CD4-positive, alpha-beta T cell treated with Interleukin-6 at 100 ng/mL for 8 hours (primary cell): ENCODE results near the gene ROCK2.

ENCODE experiments used
- DNase-seq: peaks from one replicate; pipeline ENCODE4 v3.0.0-alpha.2; 2020; ENCODE audit warnings: mixed read lengths, low spot score

ROCK2 gene

DNA sequence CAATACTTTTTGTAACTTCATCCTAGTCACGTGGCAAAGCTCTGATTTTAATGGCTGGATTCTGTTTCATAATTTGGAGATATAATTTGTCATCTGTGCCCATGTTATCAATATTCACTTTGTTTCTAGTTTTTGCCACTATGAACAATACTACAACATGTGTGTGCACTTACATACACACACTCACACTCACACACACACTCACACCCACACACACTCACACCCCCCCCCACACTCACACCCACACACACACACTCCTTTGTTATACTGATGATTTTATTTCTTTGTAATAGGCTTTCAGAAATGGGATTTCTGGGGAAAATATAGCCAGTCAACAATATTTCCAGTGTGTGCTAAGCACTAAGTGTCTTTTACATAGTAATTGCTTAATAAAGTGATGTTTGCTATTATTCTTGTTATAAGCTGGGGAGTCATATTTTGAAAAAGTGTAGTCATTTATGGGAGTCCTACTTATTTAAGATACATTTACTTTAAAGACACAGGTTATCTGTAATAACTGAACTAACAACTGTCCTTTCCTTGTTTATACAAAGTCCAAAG, 22.8 kb upstream of the ROCK2 start:
- no peak for DNase-seq

DNA sequence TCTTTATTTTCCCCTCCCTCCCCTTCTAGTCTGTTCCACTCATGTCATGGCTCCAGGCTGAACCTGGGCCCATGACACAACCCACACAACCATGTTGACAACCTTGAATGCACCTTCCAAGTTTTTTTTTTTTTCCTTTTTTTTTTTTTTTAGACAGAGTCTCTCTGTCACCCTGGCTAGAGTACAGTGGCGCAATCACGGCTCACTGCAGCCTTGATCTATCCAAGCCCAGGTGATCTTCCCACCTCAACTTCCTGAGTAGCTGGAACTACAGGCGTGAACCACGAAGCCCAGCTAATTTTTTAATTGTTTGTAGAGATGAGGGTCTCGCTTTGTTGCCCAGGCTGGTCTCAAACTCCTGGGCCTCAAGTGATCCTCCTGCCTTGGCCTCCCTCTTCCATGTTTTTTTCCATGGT, 21.9 kb upstream of the ROCK2 start:
- DNase-seq: no peak

DNA sequence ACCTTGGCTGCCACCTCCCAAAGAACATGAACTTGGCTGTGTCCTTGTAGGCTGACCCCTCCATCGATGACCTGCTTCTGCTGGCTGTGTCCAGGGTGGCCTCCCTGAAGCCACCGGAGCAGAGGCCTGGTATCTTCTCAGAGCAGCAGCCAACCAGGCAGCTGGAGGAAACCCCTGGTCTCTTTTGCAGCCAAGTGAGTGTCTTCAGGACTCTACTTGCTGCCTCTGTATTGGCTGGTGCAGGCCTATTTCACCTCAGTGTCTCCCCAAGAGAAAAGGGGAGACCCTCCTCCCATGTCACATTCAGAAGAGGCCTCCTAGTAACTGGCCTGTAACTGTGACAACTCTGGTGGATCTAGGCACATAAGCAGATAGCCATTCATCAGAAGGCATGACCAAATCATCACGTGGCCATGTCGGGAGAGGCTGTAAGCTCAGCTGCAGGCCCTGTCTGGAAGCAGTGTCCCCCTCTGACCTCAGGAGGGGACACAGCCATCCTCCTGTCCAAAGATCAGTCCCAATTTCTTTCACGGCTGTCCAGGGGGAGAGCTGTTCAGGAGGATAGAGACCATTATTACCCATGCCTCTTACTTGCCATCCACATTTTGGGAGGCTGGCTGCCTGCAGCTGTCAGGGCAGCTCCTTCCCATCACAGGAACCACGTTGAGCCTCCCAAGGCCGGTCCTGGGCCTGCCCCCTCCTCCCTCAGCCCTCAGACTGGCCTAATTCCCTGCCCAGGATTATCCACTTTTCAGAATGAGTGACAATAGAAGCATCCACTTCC, 20.9 kb upstream of the ROCK2 start:
- DNase-seq: no peak

DNA sequence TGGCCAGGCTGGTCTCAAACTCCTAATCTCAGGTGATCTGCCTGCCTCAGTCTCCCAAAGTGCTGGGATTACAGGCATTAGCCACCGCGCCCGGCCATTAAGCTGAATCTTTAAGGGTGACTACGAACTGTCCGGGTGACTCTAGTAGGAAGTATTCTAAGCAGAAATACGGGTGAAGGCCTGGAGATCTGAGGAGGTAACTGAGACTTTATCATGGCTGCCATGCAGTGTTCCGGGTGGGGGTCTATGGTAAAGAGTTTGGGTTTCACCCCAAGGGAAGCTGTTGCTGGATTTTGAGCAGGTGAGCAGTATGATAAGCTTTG, 20.1 kb upstream of the ROCK2 start:
- DNase-seq: no peak

DNA sequence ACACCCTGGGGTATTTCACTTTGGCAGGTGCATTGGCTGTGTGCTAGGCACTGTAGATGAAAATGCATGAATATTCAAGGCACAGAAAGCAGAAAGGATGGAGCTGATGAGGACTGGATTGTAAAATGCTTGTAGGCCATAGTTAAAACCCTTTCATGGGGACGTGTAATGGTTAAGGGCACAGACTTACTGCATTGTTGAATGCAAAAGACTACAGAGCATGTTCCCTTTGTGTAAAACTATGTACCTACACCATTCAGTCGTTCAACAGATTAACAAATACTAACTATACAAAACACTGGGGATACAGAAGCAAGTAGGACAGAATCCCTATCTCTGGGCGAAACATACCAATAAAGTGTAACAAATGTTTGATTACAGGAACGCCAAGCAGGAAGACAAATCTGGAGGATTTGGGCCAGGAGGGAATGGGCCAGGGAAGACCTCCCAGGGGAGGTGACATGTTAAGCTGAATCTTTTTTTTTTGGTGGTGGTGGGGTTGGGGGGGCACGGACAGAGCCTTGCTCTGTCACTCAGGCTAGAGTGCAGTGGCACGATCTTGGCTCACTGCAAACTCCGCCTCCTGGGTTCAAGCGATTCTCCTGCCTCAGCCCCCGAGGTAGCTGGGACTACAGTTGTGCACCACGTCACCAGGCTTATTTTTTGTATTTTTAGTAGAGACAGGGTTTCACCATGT, 19.6 kb upstream of the ROCK2 start:
- no peak for DNase-seq

DNA sequence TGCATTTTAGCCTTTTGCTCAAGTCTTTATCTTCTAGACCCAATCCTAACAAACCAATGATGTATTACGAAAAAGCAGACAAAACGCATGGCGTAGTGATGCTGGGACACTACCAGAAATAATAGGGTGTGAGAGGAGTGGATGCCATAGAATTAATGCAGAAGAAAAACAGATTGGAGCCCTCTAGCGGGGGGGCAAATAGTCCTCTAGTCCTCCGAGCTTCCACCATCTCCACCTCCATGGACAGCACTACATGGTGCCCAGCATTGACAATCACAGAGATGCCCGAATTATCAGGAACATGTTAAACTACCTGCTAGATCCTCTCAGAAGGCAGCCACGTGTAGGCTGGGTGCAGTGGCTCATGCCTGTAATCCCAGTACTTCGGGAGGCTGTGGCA, 15.4 kb upstream of the ROCK2 start:
- DNase-seq: no peak

DNA sequence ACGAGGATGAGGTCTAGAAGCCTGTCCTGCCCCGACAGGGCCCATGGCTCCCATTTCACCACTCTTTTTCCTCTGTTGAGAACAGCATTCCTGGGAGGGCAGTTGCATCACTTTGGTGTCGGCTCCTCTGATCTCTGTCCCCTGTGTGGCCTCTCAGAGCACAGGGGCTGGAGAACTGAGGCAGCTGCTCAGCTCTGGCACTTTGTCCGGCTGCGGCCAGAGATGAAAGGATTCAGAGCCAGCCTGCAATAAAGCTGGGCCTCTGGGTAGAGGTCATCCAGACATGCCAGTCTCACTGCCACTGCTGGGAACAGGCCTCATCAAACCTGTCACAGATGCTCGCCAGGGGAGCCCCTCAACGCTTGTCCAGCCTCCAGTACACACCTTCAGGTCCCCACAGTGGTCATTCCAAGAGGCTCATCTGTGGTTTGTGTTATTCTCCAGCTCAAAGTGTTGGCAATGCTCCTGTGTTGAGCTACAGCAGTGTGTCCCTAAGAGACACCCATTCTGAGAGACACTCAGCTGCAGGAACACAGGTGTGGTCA, 13.1 kb upstream of the ROCK2 start:
- no peak for DNase-seq

DNA sequence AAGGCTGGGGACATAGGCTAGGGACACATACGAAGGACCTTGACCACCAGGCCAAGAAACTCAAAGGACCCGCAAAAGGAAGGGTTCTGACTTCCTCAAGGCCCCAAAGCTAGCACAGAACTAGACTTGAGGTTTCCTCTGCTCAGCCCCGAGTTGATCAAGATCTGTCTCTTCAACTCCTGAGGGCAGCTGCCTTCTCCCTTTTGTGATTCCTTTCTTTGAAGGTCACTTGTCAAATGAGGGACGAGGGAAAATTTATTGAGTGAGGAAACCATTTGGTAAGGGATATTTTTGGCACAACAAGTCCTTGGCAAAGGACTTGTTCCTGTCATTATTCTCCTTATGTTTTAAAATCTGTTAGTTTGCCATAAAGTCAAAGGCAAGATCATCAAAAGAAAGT, 12.3 kb upstream of the ROCK2 start:
- DNase-seq: no peak

DNA sequence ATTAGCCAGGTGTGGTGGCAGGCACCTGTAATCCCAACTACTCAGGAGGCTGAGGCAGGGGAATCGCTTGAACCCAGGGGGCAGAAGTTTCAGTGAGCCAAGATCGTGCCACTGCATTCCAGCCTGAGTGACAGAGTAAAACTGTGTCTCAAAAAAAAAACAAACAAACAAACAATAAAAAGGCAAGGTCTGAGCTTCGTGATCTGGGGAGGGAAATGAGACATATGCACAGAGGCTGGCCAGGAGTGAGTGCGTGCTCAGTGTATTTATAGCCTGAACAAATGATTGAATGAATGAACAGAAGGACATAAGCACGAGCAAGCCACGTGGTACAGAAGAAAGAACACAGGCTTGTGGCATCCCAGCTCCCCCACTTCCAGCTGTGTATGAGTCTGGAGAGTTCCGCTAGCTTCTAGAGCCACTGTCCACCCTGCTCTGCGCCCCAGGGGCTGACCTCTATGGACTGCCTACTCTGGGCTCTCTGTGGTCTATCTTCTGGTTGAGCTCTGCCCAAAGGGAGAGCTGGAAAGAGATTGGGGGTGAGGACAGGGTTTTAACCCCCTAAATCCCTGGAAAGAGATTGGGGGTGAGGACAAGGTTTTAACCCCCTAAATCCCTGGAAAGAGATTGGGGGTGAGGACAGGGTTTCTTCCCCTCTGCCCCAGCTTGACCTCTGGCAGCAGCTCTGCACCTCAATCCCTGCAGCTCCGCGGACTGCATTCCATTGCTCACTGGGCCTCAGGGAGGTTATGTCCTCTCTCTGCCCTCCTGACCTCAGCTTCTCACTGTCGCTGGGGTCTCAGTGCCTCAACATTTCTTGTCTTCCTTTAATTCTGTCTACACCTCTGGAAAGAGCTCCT, 11.0 kb upstream of the ROCK2 start:
- no peak for DNase-seq

DNA sequence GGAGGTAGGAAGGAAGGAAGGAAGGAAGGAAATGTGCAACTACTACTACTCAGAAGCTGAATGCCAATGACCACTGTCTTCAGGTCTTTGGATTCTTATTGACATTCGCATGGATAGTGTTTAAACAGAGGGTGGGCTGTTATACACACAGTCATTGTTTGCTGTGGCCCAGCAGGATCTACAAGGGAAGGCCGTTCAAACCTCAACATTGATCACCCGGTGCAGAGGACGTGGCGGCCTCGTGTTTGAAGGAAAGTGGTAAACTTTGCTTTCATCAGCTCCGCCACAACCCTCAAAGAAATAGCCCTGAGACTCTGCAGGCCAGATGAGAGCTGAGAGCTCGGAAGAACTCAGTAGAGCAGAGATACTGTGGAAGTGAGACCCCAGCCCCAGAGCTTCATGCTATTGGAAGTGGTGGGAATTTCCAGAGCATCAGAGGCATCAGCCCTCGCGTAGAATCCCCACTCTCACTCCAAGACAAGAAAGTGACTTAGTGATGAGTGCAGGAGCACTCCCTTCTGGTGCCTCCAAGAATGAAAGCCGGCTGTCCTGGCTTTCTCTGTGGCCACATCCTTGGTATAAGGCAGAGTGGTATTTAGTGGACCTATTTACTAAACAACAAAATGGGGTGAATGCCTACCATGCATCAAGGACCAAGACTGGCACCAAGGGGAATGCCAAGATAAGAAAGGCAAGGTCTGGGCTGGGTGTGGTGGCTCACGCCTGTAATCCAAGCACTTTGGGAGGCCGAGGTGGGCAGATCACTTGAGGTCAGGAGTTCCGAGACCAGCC, 10.1 kb upstream of the ROCK2 start:
- DNase-seq: no peak

DNA sequence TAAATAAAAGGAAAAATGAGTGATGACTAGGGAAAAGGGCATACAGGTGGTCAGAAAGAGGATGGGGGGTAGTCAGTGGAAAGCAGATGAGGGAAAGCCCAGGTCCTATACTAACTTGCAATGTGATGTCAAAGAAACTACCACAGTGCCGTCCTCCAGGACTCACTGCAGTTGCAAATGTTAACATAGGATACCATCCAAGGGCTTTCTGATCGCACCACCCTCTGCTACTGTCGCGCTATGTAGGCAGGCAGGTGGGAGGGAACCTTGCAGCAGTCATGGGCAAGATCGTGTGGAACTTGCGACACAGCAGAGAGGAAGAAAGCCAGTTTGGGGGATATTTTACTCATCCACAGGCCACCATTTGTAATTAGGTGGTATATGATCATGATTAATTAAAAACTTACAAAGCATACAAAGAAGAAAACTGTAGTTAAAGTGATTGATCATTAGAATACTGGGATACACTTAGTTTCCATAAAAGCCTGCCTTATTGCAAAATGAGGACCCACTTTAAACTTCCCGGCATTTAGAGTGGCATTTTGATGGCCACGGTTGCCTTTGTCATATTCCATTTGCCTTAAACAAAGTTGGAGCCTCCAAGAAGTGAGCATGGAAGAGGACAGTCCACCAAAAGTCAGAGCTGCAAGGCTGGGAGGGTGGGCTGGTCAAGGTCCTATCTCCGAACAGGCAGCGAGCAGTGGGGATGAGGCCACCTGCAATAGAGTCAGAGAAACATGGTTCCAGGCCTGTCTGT, 8.5 kb upstream of the ROCK2 start:
- DNase-seq: no peak

DNA sequence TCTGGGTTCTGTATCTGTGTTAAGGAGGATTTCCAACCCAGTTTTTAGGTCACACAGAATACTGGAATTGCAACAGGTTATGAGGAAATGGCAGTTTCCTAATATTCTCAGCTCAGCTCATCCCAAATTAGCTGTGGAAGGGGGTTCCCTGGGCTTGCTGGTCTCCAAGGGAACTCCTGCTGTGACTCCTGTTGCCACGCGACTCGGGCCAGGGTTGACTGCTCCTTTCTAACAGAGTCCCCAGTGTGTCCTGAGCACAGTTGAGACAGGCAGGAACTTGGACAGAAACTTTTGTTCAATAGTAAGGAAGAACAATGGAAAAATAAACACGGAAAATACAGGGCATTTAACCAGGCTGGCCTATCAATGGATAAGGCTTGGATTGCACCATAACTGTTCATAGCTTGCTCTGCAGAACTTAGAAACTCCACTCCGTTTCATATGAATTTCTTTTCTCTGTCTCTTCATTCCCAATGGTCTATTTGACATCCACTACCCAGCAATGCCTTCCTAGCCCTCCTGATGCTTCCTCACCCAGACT, 3.8 kb upstream of the ROCK2 start:
- DNase-seq: no peak

DNA sequence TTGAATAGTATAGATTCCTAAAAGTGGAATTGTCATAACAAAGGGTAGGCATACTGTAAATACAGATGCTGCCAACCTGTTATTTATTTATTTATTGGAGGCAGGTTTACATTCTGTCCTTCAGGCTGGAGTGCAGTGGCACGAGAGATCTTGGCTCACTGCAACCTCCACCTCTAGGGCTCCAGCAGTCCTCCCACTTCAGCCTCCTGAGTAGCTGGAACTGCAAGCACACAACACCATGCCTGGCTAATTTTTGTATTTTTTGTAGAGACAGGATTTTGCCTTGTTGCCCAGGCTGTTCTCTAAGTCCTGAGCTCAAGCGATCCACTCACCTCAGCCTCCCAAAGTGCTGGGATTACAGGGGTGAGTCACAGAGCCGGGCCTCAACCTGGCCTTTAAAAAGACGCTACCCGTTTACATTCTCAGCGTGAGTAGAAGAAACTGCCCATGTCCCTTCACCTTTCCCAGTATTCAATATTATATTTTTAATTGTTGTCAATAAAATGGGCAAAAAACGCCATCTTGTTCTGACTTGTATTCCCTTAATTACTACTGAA, 3.0 kb upstream of the ROCK2 start:
- no peak for DNase-seq

DNA sequence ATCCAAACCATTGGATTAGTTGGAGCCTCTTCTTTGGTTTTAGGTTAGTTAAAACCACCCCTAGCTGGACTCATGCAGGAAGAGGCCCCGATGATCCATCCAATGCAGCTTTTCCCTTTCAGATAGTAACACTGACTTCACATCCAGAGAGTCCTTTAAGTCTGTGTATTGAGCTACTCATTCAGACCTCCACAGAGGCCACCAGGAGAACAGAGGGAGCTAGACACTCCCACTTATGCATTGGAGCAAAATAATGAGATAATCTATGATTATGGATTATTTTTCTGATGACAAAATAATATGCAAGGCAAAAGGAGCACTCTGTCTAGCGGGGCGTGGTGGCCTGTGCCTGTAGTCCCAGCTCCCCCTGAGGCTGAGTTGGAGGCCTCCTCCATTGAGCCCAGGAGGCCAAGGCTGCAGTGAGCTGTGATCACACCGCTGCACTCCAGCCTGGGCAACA, 1.6 kb upstream of the ROCK2 start:
- no peak for DNase-seq

DNA sequence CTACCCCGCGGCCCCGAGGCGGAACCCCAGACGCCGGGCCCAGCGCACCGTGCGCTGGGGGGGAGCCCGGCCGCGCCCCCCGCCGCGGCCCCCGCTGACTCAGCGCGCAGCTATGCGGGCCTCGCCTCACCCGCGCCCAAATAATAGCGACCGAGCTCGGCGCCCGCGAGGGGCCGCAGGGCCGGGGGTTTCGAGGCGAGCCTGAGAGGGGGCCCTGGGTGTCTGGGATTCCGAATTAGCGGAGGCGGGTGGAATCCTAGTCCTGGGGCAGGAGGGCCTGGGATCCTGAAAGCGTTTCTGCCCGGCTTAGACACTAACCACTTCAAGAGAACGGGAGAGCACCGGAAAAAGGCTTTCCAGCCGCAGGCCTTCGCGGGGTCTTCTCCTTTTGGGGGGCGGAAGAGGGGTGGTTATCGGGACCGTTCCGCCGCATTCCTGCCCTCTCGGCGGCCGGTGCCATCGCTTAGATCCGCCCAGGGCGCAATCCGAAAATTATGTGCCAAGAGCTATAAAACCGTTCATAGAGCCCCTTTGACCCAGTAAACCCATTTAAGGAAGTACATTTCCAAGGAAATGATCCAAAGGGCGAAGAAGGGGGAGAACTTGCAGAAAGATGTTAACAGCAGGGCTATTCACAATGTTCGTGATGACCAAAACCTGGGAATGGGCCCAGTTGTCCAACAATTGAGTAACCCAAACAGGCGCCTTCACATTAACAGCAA, 681 bp upstream of the ROCK2 start:
- no peak for DNase-seq

DNA sequence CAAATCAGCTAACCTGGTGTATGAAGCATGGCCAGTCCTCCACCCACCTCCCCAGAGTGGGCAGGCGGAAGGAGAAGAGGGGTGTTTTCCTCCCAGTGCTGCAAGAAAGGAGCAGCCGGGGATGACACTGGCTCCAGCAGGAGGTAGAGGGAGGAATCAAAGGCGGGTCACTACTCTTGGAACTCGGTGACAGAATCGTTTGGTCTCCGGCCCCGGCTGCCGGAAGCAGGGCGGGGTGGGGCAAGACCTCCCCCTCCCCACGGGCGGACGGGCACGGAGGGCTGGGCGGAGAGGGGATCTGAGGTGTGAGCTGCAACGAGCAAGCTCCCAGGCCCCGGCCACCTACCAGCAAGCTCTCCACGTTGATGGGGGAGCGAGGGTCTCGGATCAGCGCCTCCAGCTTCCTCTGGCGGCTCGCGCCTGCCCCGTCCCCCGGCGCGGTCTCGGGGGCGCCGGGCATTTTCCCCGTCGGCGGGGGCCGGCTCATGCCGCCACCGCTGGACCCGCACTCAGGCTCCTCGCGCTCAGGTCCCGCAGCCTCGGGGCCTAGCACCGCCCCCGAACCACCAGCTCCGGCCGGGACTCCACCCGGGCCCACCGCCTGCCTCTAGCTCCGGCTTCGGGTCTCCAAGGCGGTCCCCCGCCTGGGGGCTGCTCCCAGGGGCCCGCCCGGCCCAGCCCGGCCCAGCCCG, 640 bp downstream of the ROCK2 start:
- peak; percentile 13 for DNase-seq

DNA sequence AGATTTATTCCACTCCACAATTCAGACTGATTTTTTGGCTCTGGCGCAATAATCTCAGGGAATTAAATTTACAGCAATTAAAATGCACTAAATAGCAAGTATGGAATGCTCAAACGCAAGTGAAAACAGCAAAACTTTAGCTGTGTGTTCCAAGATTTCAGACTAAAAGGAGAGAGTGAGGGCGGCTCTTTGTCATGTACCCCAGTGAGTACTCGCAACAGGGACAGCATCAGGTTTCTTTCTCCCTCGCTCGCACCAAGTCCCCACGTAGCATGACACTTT, 1.1 kb downstream of the ROCK2 start:
- no peak for DNase-seq

DNA sequence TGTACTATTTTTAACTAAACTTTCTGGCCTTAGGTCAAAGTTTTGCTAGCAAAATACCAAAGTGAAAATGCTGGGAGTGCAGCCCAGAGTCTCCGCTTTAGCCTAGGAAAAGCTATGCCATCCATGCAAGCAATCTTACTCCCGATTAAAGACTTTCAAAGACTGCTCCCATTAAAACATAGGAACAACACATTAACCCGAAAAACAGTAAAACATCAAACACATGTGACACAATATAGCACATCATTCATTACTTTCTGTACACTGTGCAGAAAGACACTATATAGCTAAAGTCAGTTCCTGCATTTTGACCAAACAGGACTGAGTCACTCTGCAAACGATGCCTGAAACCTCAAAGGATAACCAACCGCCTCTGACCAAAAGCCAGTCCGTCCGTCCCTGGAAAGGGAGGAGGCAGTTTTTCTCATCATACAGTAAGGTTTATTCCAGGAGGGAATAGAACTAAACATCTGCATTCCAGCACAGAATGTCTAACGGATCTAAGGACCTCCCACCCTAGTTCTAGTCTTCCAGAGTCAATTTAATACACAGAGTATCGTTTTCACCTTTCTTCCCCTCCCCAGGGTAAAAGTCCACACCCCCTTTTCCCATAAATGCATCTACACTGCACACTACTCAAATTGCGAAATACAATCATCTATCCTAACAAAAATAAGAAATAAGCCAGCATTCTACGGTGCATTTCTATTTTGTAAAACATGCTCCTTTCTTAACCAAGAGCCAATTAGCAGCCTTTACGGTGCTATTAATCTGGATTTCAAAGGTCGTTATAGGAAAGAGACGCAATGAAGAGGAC, 1.7 kb downstream of the ROCK2 start:
- DNase-seq: no peak
